HG03460 (cell line): ENCODE data around the gene OR52E4.

Experiments
- ATAC-seq: cut with Tn5 transposase; IDR thresholded peaks from one replicate; pipeline ENCODE4 v1.9.1; 2021; ENCODE audit not compliant: unreplicated experiment

OR52E4 gene

DNA sequence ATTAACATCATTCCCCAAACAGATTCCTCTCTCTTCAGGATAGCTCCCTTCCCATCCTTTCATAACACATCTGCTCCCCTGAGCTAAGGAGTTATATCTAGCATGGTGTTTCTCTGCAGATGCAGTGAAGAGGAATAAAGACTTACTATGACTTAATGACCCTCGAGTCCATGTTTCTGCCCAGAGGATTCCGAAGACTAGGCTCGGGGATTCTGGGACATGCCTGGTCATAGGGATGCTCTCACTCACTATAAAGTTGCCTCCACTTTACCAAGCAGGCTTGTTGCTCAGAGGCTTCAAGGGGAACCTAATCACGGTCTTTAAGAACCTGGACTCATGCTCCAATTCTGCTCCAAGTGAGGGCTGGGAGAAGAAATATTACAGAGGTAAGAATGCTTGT lies at the start of gene OR52E4:
OR52E4 (plus strand) TSS at position 301 of the 400 bp plus-strand sequence. CDS start 3,664 bp downstream, outside the sequence.
- no peak for ATAC-seq

- no peak for ATAC-seq
Measured at GRCh38 chr11:5831196-5831829, 49.1 kb upstream of the OR52E4 start.

DNA sequence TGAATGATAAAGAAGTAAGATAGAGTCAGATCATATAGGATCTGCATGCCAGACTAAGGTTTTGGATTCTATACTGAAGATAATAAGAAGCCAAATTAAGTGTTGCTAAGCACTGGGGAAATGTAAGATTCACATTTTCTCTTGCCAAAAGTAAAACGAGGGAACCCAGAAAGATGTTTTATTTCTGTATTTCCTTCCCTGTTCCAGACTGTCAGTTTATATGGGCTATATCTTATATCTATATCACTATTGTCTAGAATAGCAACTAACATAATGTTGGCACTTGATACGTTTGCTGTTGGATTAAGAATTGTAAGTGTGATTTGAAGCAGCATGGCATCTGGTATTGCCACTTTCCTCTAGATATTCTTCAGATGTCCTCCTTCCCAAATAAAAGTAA lies 47.0 kb upstream of the OR52E4 start:
- ATAC-seq = no peak

DNA sequence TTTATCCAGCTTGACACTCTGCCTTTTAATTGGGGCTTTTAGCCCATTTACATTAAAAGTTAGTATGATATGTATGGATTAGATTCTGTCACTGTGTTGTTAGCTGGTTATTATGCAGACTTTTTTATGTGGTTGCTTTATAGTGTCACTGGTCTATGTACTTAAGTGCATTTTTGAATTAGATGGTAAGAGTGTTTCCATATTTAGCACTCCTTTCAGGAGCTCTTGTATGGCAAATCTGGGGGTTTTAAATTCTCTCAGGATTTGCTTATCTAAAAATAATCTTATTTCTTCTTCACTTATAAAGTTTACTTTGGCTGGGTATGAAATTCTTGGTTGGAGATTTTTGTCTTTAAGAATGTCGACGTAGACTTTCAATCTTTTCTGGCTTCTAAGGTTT lies 42.7 kb upstream of the OR52E4 start:
- ATAC-seq = no peak

GRCh38 chr11:5841797-5842196 lies 38.6 kb upstream of the OR52E4 start, which contains the start of gene OR52E6:
Gene OR52E6 (minus strand): TSS chr11:5841897. CDS start chr11:5841897, 0 bp downstream.
- ATAC-seq = no peak

DNA sequence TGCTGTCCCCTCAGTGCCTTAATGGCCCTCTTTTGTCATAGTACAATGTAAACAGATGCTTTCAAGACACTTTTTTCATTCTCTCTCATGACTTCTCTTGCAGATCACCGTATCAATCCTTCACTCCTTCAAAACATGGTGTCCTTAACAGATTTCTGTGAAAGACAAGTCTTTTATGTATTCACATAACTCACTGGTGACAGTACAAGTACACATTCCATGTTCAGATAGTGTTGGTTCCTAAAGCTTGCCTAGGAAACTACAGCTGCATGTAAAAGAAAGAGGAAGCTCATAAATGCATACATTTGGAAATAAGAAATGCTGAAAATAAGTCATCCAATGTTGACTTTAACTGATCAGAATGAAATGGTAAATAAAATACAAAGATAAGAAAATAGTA lies 33.7 kb upstream of the OR52E4 start:
- no peak for ATAC-seq

GRCh38 chr11:5847711-5848110 lies 32.7 kb upstream of the OR52E4 start:
- ATAC-seq = no peak

- no peak for ATAC-seq
Measured at GRCh38 chr11:5851002-5851401, 29.4 kb upstream of the OR52E4 start.

DNA sequence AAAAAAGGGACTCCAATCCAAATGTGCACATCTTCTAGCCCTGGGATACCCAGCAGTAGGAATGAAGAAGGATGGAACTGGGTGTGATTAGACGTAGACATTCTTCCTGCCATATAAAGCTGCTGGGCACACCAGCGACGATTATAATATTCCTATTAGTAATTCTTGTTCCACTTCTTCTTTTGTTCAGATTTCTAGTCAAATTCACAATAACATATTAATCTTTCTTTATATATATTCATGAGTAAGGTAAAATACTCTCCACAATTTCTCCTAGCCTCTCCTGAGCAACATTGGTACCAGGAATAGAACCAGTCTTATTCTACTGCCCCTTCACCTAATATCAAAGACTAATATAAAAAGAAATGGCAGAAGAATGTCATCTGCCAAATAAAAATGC lies 22.8 kb upstream of the OR52E4 start, which contains the start of gene OR52E8:
OR52E8 (minus strand) TSS at position 101 of the 400 bp plus-strand sequence; CDS start at position 101, 0 bp downstream.
- ATAC-seq = no peak

- no peak for ATAC-seq
Measured at GRCh38 chr11:5865826-5866225, 14.6 kb upstream of the OR52E4 start.

DNA sequence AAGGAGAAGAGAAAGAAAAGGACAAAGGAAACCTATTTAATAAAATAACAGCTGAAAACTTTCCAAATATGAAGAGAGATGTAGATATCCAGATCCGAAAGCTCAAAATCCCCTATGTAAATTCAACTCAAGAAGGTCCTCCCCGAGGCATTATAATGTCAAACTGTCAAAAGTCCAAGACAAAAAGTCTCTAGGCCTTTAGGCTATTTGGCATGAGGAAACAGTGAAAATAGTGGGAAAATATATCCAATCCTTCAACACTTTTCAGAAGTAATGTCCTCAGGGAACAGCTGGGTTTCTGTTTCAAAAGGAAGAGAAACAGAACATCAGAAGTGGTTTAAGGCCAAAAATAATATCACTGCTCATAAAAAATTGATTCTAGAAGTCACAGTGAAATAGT lies 1.9 kb upstream of the OR52E4 start:
- no peak for ATAC-seq

- ATAC-seq = no peak
Measured at GRCh38 chr11:5881756-5882155, 1.3 kb downstream of the OR52E4 start.

- no peak for ATAC-seq
Measured at GRCh38 chr11:5887172-5887571, 6.7 kb downstream of the OR52E4 start.

- ATAC-seq = no peak
Measured at GRCh38 chr11:5887661-5888060, 7.2 kb downstream of the OR52E4 start.

GRCh38 chr11:5891216-5891800 lies 10.9 kb downstream of the OR52E4 start:
- ATAC-seq = no peak

DNA sequence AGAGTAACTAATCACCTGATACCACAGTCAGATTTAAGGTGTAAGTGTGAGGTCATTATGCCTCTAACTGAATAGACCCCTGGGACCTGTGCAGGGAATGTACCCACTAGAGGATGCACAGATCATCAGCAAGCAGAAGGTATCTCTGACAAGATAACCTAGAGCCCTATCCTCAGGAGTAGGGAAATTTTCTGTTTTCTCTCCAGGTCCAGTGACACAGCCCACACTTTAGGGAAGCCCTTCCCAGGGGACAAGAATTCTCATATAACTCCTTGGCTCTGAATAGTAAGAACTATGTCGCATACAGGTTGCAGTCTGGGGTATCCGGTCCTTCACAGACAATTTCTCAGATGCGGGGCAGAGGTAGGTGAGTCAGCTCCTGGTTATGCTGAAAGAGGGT lies 12.5 kb downstream of the OR52E4 start, which contains the start of gene OR52E5:
OR52E5 (plus strand) TSS at position 301 of the 400 bp plus-strand sequence. CDS start 7,569 bp downstream, outside the sequence.
- ATAC-seq = no peak

GRCh38 chr11:5899534-5899933 lies 19.1 kb downstream of the OR52E4 start:
- no peak for ATAC-seq

- ATAC-seq = no peak
Measured at GRCh38 chr11:5910540-5910939, 30.1 kb downstream of the OR52E4 start.

DNA sequence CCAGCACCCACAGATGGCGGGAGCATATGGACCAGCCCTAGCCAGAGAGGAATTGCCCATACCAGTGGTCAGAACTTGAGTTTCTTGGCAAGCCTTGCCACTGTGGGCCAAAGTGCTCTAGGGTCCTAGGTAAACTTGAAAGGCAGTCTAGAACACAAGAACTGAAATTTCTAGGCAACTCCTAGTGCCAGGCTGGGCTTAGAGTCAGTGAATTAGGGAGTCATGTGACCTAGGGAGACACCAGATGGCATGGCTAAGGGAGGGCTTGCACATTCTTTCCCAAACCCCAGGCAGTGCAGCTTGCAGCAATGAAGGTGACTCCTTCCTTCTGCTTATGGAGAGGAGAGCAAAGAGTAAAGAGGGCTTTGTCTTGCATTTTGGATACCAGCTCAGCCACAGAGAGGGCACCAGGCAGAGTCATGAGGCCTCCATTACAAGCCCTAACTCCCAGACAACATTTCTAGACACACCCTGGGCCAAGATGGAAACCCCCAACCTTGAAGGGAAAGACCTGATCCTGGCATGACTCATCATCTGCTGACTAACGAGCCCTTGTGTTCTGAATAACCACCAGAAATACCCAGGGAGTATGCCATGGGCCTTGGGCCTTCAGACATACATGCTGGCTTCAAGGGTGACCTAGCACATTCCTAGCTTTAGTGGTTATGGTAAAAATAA lies 42.5 kb downstream of the OR52E4 start:
- ATAC-seq = peak; percentile 81

DNA sequence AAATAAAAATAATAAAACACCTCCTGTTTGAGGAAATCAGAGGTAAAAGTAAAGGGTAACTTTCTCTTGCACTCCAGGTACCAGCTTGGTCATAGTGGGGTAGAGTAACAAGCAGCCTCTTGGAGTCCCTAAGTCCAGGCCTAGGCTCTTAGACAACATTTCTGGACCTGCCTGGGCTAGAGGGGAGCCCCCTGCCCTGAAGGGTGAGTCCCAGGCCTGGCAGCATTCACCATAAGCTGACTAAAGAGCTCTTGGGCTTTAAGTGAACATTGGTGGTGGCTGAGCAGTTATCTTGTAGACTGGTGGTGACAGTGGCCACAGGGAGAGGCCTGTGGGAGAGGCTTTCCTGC lies 43.0 kb downstream of the OR52E4 start:
- peak; percentile 51 for ATAC-seq

GRCh38 chr11:5923794-5924193 lies 43.4 kb downstream of the OR52E4 start:
- peak; percentile 34 for ATAC-seq

GRCh38 chr11:5928271-5928670 lies 47.8 kb downstream of the OR52E4 start:
- ATAC-seq = no peak
